ENCODE results near the gene MAPK1. TPM values are rescaled to one million over a fixed set of nuclear protein-coding genes. Genes with fewer than 3 reads are reported as not detected.
"Not testable (repeated sequence)": the region's sequence is repeated elsewhere in the genome, so short reads cannot be mapped to it uniquely, and the experiment has no call there.

The MAPK1 gene
- total RNA-seq, 1 experiment from 2014 or later = 113 TPM

GRCh38 chr22:21882754-21883333 lies 15.4 kb upstream of the MAPK1 start:
- DNase-seq (ENCODE audit: low read depth) = not testable (repeated sequence)

- no peak for DNase-seq (ENCODE audit: low read depth)
Measured at GRCh38 chr22:21881841-21882753, 14.7 kb upstream of the MAPK1 start.

GRCh38 chr22:21876486-21877176 lies 9.2 kb upstream of the MAPK1 start:
- no peak for DNase-seq (ENCODE audit: low read depth)

GRCh38 chr22:21874953-21875352 lies 7.5 kb upstream of the MAPK1 start:
- DNase-seq (ENCODE audit: low read depth) = not testable (repeated sequence)

GRCh38 chr22:21873619-21874018 lies 6.2 kb upstream of the MAPK1 start:
- no peak for DNase-seq (ENCODE audit: low read depth)

- not testable (repeated sequence) for DNase-seq (ENCODE audit: low read depth)
Measured at GRCh38 chr22:21872741-21873140, 5.3 kb upstream of the MAPK1 start.

- no peak for DNase-seq (ENCODE audit: low read depth)
Measured at GRCh38 chr22:21868651-21869050, 1.2 kb upstream of the MAPK1 start.

- DNase-seq (ENCODE audit: low read depth) = no peak
Measured at GRCh38 chr22:21866833-21867527, 465 bp downstream of the MAPK1 start.

- peak; percentile 51 for DNase-seq (ENCODE audit: low read depth)
Measured at GRCh38 chr22:21865041-21865440, 2.4 kb downstream of the MAPK1 start.

GRCh38 chr22:21862386-21863245 lies 4.8 kb downstream of the MAPK1 start:
- no peak for DNase-seq (ENCODE audit: low read depth)

GRCh38 chr22:21861851-21862250 lies 5.6 kb downstream of the MAPK1 start:
- DNase-seq (ENCODE audit: low read depth) = no peak

GRCh38 chr22:21861264-21861848 lies 6.1 kb downstream of the MAPK1 start:
- DNase-seq (ENCODE audit: low read depth) = no peak

- no peak for DNase-seq (ENCODE audit: low read depth)
Measured at GRCh38 chr22:21860491-21861039, 6.9 kb downstream of the MAPK1 start.

- DNase-seq (ENCODE audit: low read depth) = no peak
Measured at GRCh38 chr22:21858025-21858764, 9.2 kb downstream of the MAPK1 start.

- DNase-seq (ENCODE audit: low read depth) = no peak
Measured at GRCh38 chr22:21857481-21857914, 9.9 kb downstream of the MAPK1 start.

GRCh38 chr22:21856868-21857267 lies 10.6 kb downstream of the MAPK1 start:
- no peak for DNase-seq (ENCODE audit: low read depth)

GRCh38 chr22:21856197-21856596 lies 11.2 kb downstream of the MAPK1 start:
- DNase-seq (ENCODE audit: low read depth) = no peak

- DNase-seq (ENCODE audit: low read depth) = no peak
Measured at GRCh38 chr22:21855676-21856075, 11.8 kb downstream of the MAPK1 start.

- no peak for DNase-seq (ENCODE audit: low read depth)
Measured at GRCh38 chr22:21850660-21851059, 16.8 kb downstream of the MAPK1 start.
